Esophagus squamous epithelium (tissue), 4 donors: ENCODE results near the gene NAPSA.

ENCODE experiments used
- POLR2A ChIP-seq, 4 donors: fragments of 450-650 bp; IDR thresholded peaks; one replicate each; pipeline ENCODE4 v1.6.1; 2017; ENCODE audit warnings: antibody characterized with exemption in 4 of 4, mild to moderate bottlenecking in 4 of 4, moderate library complexity in 3 of 4
- TF ChIP-seq, protein P1 (sequence below), 6 experiments: fragments of 450-650 bp in 4 of 6; fragments of 200-600 bp in 2 of 6; sonication (generic) in 2 of 6; IDR thresholded peaks; one replicate each; pipeline ENCODE4 v1.5.1; 2016 to 2019; ENCODE audit warnings: antibody characterized with exemption in 6 of 6, mild to moderate bottlenecking in 4 of 6, moderate library complexity in 4 of 6

DNA sequence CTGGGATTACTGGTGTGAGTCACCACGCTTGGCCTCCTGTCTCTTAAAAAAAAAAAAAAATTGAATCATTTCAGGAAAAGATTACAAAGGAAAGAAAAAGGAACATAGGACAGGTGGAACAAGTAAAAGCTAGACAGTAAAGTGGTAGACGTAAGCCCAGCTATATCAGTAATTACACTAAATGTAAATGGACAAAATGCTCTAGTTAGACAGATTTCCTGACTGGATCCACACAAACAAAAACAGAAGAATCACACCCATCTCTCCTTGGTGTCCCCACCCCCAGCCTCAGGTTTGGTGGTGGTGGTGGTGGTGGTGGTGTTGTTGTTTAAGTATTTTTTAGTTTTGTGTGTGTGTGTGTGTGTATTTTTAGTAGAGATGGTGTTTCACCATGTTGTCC, 47.0 kb upstream of the NAPSA start:
- TF ChIP-seq POLR2A (IDR thresholded peaks at IDR 0.05), result no peak
- TF ChIP-seq, protein P1, sequence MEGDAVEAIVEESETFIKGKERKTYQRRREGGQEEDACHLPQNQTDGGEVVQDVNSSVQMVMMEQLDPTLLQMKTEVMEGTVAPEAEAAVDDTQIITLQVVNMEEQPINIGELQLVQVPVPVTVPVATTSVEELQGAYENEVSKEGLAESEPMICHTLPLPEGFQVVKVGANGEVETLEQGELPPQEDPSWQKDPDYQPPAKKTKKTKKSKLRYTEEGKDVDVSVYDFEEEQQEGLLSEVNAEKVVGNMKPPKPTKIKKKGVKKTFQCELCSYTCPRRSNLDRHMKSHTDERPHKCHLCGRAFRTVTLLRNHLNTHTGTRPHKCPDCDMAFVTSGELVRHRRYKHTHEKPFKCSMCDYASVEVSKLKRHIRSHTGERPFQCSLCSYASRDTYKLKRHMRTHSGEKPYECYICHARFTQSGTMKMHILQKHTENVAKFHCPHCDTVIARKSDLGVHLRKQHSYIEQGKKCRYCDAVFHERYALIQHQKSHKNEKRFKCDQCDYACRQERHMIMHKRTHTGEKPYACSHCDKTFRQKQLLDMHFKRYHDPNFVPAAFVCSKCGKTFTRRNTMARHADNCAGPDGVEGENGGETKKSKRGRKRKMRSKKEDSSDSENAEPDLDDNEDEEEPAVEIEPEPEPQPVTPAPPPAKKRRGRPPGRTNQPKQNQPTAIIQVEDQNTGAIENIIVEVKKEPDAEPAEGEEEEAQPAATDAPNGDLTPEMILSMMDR (IDR thresholded peaks at IDR 0.05), result no peak
